Stimulated activated CD4-positive, alpha-beta T cell treated with anti-CD3 and anti-CD28 coated beads, Interleukin-15, amount 100 ng/mL, for 48 hours (primary cell): ENCODE data around the gene HMX1.

Source experiments
- DNase-seq, 2 donors: peaks; one replicate each; pipeline ENCODE4 v3.0.0-alpha.2; 2020; ENCODE audit warnings: low read depth in 2 of 2

Gene HMX1

DNA sequence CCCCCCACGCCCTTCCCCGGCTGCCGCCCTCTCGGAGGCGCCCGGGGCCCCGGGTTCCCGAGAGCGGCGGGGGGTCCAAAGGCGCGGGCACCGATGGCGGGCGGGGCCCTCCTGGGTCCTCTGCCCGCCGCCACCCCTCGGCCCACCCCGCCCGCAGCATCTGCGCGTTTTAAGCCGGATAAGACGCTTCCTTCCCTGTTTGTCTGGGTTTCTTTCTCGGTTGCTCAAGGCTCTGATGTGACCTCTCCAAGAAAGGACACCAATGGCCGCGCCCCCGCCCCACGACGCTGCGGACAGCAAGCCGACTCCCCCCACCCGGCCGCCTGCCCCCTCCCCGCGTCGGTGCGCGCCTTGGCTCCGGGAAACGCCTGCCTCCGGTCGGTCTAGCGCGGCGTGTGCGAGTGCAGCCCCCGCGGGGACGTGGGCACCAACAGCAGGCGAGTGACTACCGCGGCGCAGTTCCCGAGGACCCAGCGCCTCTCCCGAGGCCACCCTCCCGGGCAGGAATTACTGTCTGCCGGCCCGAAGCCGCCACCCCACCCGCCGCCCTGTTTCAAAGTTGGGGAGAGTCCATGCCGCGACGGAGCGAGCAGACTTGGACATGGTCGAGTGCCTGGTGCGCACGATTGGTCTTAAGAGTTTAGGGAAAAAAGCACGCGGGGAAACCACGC is 21.1 kb upstream of the HMX1 start:
- no peak for DNase-seq

DNA sequence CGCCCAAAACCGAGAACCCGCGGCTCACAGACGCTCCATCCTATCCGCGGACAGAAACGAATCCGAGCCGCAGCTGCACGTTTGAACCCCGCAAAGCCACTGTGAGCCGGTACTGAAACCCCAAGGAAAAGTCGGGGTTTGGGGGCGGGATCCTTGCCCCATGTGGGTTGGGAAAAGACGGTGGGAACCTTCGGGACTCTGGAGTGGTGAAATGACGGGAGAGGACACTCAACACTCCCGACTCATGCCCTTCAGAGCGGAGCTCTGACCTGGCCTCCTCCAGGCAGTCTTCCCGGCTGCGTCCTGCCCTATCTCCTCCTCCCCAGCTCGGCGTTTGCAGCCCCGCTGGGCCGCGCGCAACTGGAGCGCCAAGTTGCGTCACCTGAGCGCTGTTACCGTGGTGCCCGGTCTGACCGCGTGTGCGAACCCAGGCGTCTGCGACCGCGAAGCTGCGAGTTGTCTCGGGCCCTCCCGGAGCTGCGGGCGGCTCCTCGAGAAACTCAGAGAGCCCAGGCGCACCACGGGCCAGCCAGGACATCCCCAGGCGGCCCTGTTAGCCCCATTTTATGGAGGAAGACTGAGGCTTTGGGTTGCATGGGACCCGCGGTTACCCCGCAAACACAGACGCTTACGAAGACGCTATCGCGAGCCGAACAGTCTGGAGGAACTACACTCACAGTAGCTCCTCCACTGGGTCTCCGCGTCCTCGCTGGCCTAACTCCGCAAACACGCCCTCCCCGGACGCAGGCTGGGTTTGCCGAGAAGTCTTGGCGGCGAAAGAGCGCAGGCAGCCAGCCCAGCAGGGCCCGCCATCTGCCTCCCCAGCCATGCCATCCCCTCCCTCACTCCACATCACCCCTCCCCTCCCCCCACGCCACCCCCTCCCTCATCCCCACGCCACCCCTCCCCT is 20.3 kb upstream of the HMX1 start:
- DNase-seq = no peak

DNA sequence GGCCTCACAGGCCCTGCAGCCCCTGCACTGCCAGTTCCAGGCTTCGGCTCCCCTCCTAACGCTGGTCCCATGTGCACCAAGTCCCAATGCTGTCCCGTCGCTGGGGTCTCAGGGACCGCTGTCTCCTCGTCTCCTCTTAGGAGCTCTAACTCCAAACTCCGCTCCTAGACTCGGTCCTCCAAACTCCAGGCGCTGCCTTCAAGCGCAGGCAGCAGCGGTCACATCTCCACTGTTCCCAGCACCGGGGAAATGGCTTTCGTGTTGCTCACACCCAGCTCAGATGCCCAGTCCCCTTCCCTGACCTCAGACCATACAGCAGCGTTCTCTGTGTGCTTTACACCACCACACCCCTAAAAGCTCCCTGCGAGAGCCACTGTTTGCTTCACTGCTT is 19.6 kb upstream of the HMX1 start:
- no peak for DNase-seq

DNA sequence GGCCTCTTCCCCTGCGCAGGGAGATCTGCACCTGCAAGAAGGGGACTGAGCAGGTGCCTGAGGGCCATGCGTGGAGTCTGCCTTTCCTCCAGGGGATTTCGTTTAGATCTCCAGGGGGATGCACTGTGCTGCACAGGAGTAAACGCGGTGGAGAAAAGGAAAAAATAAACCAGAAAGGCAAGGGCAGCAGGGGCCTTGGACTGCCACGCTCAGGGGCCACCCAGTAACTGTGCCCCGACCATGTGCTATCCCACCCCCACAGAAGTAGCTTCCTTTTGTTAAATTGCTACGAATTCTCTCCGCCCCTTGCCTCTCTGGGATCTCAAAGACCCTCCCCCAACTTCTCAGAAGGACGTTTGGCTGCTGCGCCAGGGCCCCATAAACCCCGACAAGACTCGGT is 17.2 kb upstream of the HMX1 start:
- no peak for DNase-seq

DNA sequence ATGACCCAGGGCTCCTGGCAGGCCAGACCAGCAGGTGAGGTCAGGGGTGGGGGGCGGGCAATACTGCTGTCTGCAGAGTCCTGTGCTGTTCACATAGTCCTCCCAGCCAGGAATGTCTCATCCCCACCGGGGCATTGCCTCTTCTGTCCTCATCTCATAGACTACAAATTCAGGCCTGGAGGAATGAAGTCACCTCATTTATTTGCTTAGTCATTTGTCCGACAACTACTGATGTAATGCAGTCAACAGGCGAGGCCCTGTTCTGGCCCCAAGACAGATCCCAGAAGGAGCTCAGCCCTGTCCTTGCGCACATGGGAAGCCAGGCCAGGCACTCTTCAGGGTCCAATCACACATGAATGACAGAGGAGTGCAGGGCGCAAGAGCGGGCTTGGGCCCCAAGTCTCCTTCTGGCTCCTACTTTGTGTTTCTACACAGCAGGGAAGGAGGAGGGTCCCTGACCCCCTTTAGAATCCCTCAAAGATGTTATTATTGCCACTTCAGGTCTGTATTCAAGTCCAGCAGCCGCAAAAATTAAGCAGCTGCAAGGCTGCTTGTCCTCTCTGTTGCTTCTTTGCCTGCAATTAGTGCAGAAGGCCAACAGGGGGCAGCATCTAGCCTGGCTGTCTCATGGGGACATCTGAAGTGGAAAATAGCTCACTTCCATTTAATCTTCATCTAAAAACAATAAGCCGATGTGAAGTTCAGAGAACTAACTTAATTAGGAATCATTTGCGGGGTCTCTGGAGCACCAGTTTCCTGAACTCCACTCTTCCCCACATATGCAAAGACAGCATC is 15.2 kb upstream of the HMX1 start:
- DNase-seq = no peak

DNA sequence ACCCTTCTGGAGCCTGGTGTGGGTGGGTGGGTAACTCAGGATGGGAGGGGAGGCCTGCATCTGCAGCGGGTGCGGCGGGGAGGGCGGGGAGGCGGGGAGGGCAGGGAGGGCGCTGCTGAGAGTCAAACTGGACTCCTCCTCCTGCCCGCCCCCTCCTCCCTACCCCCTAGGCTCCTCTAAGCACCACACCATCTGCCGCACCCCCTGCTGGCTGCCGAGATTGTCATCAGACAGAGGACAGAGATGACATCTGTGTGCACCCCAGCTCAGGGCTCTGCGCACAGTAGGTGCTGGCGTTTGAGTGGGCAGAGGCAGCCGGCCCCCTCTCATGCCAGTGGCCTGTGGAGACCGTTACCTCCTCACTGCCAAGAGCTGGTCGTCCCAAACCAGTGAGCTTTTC is 10.6 kb upstream of the HMX1 start:
- no peak for DNase-seq

DNA sequence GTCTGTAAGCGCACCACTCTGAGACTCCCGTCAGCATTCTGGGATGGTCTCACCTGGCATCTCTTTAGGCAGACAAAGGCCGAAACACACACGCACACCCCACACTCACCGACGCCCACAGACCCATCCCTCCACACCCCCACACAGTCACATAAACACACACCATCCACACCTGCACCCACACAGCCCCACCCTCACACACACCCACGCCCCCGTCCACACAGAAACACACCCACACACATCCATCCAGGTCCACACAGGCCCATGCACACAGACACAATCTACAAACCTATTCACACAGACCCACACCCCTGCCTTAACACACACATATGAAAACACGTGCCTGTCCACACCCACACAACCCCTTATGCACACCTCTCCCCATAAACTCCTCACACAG is 9.2 kb upstream of the HMX1 start:
- no peak for DNase-seq

DNA sequence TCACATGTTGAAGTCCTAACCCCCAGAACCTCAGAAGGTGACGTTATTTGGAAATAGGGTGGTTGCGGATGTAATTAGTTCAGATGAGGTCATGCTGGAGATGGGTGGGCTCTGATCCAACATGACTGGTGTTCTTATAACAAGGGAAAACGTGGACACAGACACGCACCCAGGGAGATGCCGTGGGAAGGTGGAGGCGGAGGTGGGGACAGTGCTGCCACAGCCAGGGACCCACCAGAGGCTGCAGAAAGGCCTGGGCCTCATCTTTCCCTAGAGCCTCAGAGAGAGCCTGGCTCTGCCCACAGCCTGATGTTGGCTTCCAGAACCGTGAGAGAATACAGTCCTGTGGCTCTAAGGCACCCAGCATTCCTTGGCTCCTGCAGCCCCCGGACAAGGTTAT is 7.9 kb upstream of the HMX1 start:
- DNase-seq = no peak

DNA sequence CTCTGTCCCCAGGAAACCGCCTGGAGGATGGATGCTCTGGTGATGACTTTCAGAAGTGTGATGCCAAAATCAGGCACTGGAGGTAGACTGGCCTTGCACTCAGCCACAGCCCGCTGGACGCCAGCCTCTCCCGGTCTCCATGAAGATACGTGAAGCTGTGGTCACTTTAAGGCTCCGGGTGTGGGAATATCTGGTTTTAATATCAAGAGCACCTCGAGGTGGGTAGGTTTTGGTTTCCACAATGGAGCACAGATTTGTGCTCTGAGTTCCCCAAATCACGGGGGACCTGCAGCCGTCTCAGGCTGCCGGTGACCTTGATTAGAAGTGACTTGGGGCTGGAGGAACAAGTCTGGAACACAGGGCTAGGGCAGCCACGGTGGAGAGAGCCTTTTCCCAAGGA is 6.8 kb upstream of the HMX1 start:
- no peak for DNase-seq

DNA sequence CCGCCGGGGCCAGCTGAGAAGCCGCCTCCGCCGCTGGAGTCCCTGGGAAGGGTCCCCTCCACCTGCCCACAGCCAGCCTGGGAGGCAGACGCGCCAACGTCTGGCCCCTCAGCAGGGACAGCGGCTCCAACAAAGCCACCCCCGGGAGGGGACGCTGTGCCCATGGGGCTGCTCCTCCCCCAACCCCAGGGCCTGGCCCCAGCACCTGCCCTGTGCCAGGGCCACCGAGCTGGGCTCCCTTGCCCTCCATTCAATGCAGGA is 6.1 kb upstream of the HMX1 start:
- no peak for DNase-seq

DNA sequence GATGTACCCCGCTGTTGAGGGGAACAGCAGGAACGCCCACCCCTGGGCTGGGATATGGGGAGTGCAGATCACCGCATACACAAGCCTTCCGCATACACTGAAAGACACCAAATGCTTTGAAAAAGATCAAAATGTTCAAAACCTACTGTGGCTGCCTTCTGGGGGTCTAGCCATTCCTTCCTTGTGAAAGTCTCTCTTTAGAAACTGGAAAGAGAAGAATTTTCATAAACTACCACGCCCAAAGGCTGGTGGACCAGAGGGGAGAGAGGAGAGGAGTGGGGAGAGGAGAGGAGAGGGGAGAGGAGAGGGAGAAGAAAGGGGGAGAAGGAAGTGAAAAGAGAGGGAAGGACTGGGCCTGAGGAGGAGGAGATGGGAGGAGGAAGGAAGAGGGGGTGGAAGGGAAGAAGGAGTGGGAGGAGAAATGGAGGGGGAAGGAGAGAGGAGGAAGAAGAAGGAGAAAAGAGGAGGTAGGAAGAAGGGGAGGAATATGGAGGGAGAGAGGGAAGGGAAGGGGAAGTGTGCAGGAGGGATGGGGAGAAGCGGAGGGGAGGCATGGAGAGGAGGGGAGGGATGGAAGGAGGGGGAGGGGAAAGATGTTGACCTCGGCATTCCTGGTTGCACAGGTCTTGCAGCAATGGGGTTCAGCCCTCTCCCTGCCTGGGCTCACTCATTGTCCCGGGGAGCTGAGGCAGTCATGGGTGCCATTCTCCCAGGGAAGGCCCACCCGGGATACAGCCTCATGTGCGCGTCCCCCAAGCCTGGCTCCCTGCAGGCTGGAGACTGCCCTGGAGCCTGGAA is 5.5 kb upstream of the HMX1 start:
- no peak for DNase-seq

DNA sequence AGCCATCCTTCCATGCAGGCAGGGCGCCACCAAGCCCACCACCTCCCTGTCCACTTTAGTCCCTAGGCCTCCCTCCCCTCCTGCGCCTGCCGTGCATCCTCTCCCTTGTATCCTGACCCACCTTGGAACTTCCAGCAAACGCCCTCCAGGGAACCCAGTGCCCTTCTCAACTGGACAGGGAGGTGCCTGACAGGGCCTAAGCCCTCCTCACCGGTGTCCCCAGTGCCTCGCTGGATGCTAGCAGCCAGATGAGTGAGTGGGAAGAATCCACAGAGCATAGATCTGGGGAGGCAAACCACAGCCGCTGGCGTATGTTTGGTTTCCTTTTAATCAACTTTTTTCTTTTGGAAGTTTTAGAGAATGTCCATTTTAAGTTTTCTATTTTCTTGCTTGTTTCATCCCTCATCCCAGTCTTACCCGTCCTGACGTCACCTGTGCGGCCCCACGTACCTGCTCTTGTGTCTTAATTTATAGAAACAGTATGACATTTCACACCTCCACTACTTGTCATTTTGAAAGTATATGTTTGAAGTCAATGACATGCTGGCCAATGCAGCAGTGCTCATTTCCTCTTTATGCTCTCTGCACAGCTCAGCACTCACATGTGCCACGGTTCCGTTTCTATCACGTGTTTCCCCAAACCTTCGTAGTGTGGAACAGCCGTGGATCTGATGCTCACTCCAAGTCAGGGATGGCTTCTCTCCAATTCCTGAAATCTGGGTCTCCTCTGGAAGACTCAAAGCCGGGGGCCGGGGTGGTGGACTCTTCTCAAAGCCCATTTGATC is 3.4 kb upstream of the HMX1 start:
- no peak for DNase-seq

DNA sequence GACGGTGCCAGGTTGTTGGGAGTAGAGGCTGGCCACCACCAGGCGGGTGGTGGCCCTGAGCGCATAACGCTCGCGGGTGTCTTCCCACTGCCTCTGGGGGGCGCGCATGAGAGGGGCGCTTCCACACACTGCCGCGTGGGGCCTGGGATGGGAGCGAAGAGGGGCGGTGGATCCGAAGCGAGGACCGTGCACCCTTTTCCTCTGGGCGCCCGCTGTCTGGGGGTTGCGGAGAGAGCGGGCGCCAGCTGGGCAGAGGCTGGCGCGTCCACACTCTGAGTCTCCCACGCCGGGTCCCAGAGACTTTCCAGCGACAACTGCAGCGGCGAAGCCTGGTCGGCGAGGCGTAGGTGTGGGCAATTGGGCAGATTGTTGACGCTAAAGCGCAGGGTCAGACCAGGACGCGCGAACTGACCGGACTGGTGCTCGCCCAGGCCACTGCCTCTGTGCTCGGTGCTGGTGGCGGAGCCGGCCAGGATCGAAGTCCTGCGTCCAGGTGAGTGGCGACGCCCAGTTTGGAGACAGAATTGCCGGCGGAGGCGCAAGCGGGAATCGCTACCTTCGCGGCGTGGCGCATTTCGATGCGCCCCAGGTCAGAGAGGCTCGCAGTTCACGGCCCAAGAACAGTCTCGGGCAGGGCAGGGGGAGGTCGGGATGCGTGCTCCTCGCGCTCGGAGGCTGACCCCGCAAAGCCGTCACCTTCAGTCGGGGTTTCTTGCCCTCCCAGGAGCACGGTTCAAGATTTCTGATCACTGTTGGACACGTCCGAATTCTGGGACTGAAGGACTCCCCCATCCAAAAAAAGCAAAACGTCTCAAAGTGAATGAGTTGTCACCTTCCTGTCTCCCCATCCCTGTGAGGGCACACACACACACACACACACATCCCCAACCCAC is 2.6 kb upstream of the HMX1 start:
- no peak for DNase-seq

DNA sequence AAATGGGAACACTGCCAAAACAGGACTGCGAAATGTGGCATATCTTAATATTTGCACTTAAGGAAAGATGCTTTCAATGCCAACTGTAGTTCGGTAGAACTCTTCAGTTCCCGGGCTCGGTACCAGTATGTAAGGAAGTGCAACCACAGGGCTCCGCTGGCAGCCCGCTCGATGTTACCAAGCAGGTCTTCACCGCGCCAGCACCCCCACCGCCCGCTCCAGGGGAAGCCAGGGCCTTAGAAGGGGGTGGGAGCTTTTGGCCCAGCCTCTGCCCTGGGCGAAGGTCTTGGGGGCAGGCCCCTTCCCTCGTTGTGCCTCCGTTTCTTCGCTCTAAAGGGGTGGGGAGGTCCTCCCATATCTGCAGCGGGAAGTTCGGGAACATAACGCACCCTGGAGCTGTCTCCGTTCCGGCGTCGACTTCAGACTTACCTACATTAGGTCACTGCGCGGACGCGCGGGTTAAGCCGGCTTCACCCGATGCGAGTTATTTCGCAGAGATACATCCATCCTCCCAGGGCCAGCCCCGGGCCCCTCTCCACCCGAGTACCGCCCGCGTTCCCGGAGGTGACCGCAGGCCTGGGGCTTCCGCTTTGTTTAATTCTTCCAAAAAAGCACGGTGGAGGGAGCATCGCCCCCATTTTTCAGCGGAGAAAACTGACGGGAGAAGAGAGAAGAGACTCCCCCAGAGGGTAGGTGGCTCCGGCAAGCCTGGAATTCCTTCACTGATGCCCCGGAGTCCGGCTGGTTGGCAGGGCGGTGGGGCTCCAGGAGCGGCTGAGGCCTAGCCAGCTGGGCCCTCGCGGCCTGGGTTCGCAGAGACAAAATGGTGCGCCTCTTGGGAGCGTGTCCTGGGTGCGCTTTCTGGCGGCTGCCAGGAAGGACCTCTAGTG is 1.0 kb upstream of the HMX1 start:
- DNase-seq = no peak

DNA sequence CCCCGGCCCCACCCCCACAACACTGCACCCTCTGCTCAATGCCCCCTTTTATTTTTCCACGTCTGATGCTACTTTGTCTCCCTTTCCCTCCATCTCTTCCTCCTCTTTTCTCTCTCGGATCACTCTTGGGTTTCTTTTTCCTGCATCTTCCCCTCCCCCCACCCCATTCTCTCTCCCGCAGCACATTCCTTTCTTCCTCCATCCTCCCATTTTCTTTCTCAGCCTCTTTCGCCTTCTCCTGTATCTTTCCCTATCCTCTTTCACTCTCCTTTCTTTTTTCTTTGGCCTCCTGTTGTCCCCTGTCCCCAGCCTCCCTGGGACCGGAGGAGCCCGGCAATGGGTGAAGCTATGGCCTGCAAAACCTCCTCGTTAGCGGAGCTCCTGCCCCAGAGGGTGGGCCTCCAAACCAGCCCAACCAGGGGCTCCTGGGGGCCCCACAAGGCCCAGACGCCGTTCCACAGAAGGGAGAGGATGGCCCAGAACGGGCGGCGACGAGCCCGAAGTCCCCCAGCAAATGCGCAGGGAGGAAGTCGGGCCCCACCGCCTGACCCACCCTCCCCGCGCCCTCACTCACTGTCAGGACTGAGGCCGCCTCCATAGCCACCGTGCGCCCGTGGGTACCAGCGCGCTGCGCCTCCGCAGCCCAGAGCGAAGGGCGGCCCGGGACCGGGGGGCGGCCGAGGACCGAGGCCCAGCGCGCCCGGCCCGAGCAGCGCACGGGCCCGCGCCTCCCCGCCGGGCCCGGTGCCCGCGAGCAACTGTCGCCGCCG is 807 bp downstream of the HMX1 start:
- DNase-seq = no peak

DNA sequence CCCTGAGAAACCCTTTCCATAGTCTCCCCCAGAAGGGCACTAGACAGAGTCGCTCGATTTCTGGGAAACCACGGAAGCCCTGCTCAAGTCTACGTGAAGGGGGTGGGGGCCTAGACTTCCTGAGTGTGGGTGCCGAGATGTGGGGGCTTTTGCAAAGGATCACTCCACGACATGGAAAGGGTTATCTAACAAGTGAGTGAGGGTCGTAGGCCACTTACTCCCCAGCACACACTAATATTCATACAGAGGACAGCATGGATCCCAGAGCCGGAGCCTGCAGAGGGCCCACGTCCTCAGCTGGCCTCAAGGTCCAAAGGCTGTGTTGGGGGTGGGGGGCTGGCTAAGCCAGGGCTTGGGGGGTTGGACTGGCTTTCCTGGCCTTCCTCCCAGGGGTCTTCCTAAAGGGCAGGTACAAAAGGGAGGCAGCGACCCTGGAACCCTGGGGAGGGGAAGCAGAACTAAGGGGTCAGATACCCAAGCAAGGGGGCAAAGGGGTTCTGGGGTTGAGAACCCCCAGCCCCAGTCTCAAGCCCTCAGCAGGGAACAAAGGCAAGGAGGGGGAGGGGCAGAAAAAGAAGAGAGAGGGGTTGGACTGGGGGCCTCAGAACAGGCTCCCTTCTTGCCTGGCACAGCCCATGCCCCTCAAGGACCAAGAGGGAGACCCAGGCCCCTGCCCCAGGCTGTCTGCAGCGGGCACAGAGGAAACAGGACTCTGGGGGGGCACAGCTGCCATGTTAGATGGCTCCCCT is 1.6 kb downstream of the HMX1 start:
- no peak for DNase-seq

DNA sequence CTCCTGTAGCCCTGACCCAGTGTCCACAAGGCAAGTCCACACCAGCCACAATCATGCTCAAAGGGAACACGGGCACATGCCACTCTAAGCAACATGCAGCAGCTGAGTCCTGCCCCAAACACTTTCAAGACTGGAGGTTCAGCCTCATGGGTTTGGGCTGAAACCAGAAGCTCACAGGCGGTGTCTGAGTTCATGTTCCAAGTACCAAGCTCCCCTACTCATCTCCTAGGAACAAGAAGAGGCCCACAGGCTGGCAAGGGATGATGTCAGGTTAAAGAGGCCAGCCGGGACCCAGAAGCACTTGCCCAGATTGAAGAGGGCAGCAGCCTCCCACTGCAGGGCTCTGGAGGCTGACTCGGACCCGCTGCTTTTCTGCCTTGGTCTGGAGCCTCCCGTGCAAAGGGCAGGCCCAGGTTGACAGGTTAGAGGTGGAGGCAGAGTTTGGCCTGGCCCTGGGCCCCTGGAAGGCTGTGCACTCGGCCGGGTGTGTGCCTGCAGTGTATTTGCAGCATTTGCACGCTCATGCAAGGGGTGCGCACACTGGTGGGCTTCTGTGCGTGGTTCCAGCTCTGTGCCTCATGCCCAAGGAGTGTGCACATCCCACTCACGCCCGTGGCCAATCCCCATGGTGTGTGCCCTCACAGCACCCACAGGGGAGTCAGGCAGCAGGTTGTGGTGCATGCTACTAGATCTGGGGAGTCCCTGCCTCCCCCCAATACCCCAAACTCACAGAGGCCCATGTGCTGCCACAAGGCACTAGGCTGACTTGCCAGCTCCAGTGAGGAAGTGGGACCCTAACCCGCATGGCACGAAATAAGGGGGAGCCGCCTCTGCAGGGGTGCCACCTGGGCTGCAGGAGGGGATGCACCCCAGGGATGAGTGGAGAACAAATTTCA is 2.4 kb downstream of the HMX1 start:
- no peak for DNase-seq
